Measurements from ENCODE around the gene TM6SF1.

TM6SF1 gene

DNA sequence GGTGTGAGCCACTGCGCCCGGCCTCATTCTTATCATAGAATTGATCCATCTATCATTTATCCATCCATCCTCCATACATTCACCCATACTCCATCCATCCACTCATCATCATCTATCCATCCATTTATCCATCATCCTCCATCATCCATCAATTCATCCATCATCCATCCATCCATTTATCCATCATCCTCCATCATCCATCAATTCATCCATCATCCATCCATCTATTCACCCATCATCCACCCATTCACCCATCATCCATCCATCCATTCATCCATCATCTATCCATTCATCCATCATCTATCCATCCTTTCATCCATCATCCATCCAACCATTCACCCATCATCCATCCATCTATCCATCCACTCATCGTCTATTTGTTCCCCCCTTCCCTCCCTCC, 3.7 kb downstream of the TM6SF1 start:
- no peak overlapping the region for H3K4me3 ChIP-seq (replicated peaks; ENCODE audit: low read depth, low read length)
- TF ChIP-seq, protein P1, sequence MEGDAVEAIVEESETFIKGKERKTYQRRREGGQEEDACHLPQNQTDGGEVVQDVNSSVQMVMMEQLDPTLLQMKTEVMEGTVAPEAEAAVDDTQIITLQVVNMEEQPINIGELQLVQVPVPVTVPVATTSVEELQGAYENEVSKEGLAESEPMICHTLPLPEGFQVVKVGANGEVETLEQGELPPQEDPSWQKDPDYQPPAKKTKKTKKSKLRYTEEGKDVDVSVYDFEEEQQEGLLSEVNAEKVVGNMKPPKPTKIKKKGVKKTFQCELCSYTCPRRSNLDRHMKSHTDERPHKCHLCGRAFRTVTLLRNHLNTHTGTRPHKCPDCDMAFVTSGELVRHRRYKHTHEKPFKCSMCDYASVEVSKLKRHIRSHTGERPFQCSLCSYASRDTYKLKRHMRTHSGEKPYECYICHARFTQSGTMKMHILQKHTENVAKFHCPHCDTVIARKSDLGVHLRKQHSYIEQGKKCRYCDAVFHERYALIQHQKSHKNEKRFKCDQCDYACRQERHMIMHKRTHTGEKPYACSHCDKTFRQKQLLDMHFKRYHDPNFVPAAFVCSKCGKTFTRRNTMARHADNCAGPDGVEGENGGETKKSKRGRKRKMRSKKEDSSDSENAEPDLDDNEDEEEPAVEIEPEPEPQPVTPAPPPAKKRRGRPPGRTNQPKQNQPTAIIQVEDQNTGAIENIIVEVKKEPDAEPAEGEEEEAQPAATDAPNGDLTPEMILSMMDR (IDR thresholded peaks at IDR 0.05; ENCODE audit: low read length, missing control alignments), result no peak
- no peak for DNase-seq (ENCODE audit: low read depth)

DNA sequence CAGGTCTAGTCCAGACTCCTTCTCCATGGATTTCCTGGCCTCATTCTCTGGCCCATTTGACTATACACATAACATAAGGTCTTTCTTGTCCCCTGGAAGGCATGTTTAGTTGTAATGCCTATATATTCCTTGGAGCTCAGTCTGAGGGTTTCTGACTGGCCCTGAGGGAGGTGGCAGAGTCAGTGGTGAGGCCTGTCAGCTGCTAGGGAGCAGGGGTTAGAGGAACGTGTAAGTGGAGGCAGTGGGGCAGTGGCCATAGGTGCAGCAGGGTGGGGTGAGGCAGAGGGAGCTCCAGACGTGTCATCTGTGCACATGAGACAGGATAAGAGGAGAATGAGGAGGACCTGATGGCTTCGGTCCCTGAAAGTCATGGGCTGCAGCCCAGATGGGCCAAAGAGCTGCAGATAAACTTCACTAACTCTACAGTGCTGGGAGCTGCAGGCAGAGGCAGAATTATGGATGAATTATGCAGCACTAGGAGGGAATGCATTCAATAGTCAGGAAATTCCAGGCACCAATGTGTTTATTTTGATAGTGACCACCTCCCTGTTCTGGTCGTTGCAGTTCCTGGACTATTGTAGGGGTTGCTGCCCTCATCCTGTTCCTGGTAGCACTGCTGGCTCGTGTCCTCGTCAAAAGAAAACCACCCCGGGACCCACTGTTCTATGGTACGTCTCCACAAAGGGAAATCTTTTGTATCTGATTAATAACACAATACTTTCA, 4.9 kb downstream of the TM6SF1 start:
- H3K4me3 ChIP-seq (replicated peaks; ENCODE audit: low read depth, low read length), result no peak overlapping the region
- peak; percentile 84 for DNase-seq (ENCODE audit: low read depth)
- TF ChIP-seq, protein P1 (IDR thresholded peaks at IDR 0.05; ENCODE audit: low read length, missing control alignments), result peak; percentile 32

DNA sequence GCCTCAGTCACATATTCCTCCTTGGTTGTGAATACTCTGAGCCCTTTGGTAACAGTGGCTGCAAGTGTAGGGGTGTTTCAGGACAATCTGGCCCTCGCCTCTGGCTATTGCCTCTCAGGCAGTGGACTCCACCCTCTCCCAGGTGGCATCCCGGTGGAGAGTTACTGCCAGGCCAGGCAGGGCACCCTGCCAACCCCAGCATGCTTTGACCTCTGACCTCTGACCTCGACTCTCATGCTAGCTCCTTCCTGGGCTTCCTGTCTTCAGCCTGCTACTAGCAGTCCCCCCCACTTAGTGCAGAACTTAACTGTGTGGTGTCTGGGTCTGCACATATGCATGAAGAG, 5.5 kb downstream of the TM6SF1 start:
- TF ChIP-seq, protein P1 (IDR thresholded peaks at IDR 0.05; ENCODE audit: low read length, missing control alignments), result no peak
- no peak for DNase-seq (ENCODE audit: low read depth)
- no peak overlapping the region for H3K4me3 ChIP-seq (replicated peaks; ENCODE audit: low read depth, low read length)

DNA sequence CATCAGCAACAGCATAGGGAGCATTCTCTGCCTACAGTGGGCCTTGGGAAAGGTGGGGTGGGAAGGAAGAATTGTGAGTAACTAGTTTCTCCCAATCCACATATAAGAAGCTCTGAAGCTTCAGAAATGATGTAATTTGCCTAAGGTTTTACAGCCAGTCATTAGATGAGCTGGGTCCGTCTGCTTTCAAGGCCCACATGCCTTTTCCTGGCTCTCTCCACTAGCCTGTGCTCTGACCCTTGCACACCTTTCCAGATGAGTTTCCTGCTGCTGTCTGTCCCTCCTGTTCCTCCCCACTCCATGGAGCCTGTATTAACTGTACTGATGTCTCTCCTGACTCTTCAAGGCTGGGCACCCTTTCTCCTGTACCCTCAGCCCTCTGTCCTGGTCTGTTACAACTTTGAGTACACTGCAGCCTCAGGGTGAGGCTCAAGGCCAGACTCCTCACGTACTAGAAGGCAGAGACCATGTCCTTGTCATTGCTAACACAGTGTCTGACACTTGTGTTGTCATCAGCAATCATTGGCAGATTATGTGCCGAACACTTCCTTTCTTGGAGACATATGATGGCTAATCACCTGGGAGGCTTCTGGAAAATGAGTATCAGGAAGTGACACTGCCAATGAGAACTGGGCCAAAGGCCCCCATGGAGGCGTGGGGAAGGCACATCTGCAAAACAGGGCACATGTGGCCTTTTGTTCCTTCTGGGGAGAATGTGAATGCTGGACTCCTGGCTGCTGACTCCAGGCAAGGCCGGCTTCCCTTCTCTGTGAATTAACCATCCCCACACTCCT, 6.6 kb downstream of the TM6SF1 start:
- TF ChIP-seq, protein P1 (IDR thresholded peaks at IDR 0.05; ENCODE audit: low read length, missing control alignments), result no peak
- no peak for DNase-seq (ENCODE audit: low read depth)
- H3K4me3 ChIP-seq (replicated peaks; ENCODE audit: low read depth, low read length), result no peak overlapping the region

DNA sequence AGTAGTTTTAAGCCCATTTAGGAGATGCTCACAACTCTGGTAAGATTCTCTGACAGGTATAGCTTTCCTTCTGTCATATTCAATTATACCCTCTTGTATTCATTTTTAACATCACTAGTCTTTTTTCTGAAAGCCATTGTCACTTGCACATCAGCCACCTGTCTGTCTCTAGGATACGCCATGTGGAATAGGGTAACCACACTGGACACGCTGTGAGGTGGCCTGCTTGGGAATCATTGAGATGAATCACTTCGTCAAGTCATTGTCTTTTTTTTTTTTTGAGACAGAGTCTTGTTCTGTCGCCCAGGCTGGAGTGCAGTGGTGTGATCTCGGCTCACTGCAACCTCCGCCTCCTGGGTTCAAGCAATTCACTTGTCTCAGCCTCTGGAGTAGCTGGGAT, 7.4 kb downstream of the TM6SF1 start:
- TF ChIP-seq, protein P1 (IDR thresholded peaks at IDR 0.05; ENCODE audit: low read length, missing control alignments), result no peak
- no peak overlapping the region for H3K4me3 ChIP-seq (replicated peaks; ENCODE audit: low read depth, low read length)
- no peak for DNase-seq (ENCODE audit: low read depth)

DNA sequence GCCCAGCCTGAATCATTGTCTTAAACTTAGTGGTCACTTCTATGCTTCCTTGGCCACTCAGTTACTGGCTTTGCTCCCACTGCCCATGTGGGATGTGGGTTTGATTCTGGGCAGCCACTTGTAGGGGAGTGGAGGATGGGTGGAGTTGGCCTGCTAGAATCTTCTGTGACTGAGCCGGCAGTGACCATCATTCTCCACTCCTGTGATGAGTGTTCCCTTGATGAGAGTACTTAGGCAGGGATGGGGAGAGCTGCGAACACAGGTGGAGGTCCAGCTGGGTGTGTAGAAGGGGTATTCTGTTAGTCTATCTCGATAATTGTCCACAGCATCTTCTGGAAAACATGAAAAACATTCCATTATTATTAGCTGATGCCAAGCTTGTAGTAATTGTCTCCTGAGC, 8.0 kb downstream of the TM6SF1 start:
- no peak for DNase-seq (ENCODE audit: low read depth)
- TF ChIP-seq, protein P1 (IDR thresholded peaks at IDR 0.05; ENCODE audit: low read length, missing control alignments), result no peak
- no peak overlapping the region for H3K4me3 ChIP-seq (replicated peaks; ENCODE audit: low read depth, low read length)

Data from fibroblast of pulmonary artery (primary cell).